Gastrocnemius medialis (tissue), 4 donors: ENCODE measurements around the gene AQP5. TPM values are rescaled to one million over a fixed set of nuclear protein-coding genes. Genes with fewer than 3 reads are reported as not detected.

Experiments
- ATAC-seq, 2 donors: fragments of 150-250 bp; one replicate each; pipeline ENCODE4 v1.9.1; 2016
- DNase-seq, 2 donors: peaks; one replicate each; pipeline ENCODE4 v3.0.0-alpha.2; 2019
- H3K27ac ChIP-seq, 4 donors: fragments of 200-600 bp; sonication (generic); 1 replicate in 1 of 4; 2 replicates in 3 of 4; pipeline ENCODE4 v1.5.1; 2016 to 2018; ENCODE audit warnings: mild to moderate bottlenecking in 2 of 4, moderate library complexity in 1 of 4
- H3K27me3 ChIP-seq, 3 donors: fragments of 200-600 bp; sonication (generic) in 2 of 3; 1 replicate in 1 of 3; 2 replicates in 2 of 3; pipeline versions ENCODE4 v1.5.1 to v1.6.0; 2016 to 2019; ENCODE audit warnings: mild to moderate bottlenecking in 1 of 3, moderate library complexity in 1 of 3
- H3K36me3 ChIP-seq, 2 donors: fragments of 200-600 bp; sonication (generic) in 1 of 2; one replicate each; pipeline ENCODE4 v1.5.1; 2017 to 2018
- H3K4me1 ChIP-seq, 2 donors: fragments of 200-600 bp; sonication (generic) in 1 of 2; one replicate each; pipeline ENCODE4 v1.5.1; 2016 to 2017; ENCODE audit warnings: mild to moderate bottlenecking in 2 of 2
- H3K4me3 ChIP-seq, 4 donors: fragments of 200-600 bp; sonication (generic) in 3 of 4; 1 replicate in 1 of 4; 2 replicates in 3 of 4; pipeline ENCODE4 v1.5.1; 2016 to 2019; ENCODE audit warnings: mild to moderate bottlenecking in 2 of 4
- H3K9me3 ChIP-seq, 3 donors: fragments of 200-600 bp; sonication (generic) in 2 of 3; 1 replicate in 1 of 3; 2 replicates in 2 of 3; pipeline ENCODE4 v1.5.1; 2016 to 2019
- CTCF ChIP-seq, 5 experiments: fragments of 450-650 bp in 3 of 5; fragments of 200-600 bp in 2 of 5; sonication (generic) in 2 of 5; IDR thresholded peaks in 4 of 5; conservative IDR thresholded peaks in 1 of 5; 1 replicate in 4 of 5; 2 replicates in 1 of 5; pipeline ENCODE4 v1.5.1; 2016 to 2019; ENCODE audit warnings: antibody characterized with exemption in 5 of 5, mild to moderate bottlenecking in 3 of 5, moderate library complexity in 3 of 5
- POLR2A ChIP-seq, 2 donors: fragments of 450-650 bp; IDR thresholded peaks; one replicate each; pipeline ENCODE4 v1.6.1; 2017; ENCODE audit warnings: antibody characterized with exemption in 2 of 2, mild to moderate bottlenecking in 2 of 2, moderate library complexity in 2 of 2
- in situ Hi-C, 4 donors: fragments of 200-750 bp; cut with MboI; loops; one replicate each; pipeline versions ENCODE4 v1.15.0 to v1.8.0; 2017; ENCODE audit warnings: low sequenced_read_pairs in 4 of 4
- intact Hi-C: fragments of 100-400 bp; cut with DNase I; formaldehyde crosslinking; loops from one replicate; pipeline ENCODE4 v1.15.1; 2023; ENCODE audit warnings: low total_unique reads
- total RNA-seq, 4 donors: library from RNA; depleted of rRNA; stranded (reverse); fragments of >200 nt; gene quantifications; one replicate each; pipeline versions ENCODE4 v1.1.0 to v1.2.3, GENCODE V29; 2016

Gene AQP5
- total RNA-seq, 4 donors from 2014 or later: not detected

GRCh38 chr12:49948866-49949845 is 12.5 kb upstream of the AQP5 start:
- no peak for TF ChIP-seq POLR2A (IDR thresholded peaks at IDR 0.05)
- no peak for TF ChIP-seq CTCF (IDR thresholded peaks at IDR 0.05 in 4 of 5, conservative IDR thresholded peaks at IDR 0.05 in 1 of 5)
- peaks cover 0 to 3% (median 0%) of the 10 kb centered on the region in 3 donors for H3K27me3 ChIP-seq
- H3K9me3 ChIP-seq: no peaks in the 10 kb centered on the region
- no peaks in the 10 kb centered on the region for H3K4me1 ChIP-seq
- no peaks in the 10 kb centered on the region for H3K36me3 ChIP-seq
- DNase-seq (no peak), ATAC-seq (no peak)
- intact Hi-C loops: no loop called here
- H3K4me3 ChIP-seq: no peak overlapping the region
- no peak overlapping the region for H3K27ac ChIP-seq
- in situ Hi-C loops: no loop called here

- TF ChIP-seq CTCF (IDR thresholded peaks at IDR 0.05 in 4 of 5, conservative IDR thresholded peaks at IDR 0.05 in 1 of 5): no peak
- TF ChIP-seq POLR2A (IDR thresholded peaks at IDR 0.05): no peak
- H3K36me3 ChIP-seq: no peaks in the 10 kb centered on the region
- ATAC-seq: no peak
- H3K9me3 ChIP-seq: no peaks in the 10 kb centered on the region
- intact Hi-C loops: no loop called here
- in situ Hi-C loops: no loop called here
- no peak for DNase-seq
- H3K27me3 ChIP-seq: peaks cover 0 to 9% (median 5%) of the 10 kb centered on the region in 3 donors
- no peaks in the 10 kb centered on the region for H3K4me1 ChIP-seq
- H3K27ac ChIP-seq: no peak overlapping the region
- no peak overlapping the region for H3K4me3 ChIP-seq
These were observed 11.8 kb upstream of the AQP5 start for GRCh38 chr12:49949866-49950265.

DNA sequence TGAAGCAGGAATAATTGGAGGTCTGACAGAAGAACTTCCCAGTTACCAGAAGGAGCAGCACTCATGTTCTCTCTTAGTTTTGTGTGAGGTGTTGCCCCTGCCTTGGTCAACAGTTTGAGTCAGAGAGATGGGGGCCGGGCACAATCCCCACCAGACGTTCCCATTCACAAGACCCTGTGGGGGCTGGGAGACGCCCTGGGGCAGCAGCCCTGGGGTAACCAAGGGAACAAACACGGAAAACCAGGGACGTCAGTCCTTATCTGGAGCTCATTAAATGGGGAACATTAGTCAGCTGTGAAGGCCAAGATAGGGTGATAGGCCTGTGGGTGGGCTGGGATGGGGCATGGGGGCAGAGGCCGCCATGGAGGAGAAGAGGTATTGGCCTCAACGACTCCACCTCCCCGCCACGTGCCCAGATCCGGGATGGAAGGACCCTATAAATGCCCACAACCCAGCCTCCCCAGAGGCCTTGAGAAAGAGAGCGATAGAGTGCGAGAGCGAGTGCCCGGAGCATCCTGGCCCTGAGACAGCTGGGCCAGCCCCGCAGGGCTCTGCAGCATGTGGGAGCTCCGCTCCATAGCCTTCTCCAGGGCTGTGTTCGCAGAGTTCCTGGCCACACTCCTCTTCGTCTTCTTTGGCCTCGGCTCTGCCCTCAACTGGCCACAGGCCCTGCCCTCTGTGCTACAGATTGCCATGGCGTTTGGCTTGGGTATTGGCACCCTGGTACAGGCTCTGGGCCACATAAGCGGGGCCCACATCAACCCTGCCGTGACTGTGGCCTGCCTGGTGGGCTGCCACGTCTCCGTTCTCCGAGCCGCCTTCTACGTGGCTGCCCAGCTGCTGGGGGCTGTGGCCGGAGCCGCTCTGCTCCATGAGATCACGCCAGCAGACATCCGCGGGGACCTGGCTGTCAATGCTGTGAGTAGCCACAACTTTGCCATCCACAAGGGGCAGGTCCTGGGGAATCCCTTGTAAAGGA is 11.1 kb upstream of the AQP5 start, which contains the start of gene AQP2:
TSS of gene AQP2 (plus strand) at position 465 of the 979 bp plus-strand sequence. CDS start at position 559, 94 bp downstream.
- Histone ChIP-seq H3K27me3 (peaks cover 3 to 16% (median 10%) of the 10 kb centered on the region in 3 donors), H3K9me3 (no peaks in the 10 kb centered on the region), H3K4me3 (no peak within 1 kb of the TSS), H3K36me3 (no peaks in the 10 kb centered on the region), H3K4me1 (no peaks in the 10 kb centered on the region), H3K27ac (no peak within 1 kb of the TSS)
- in situ Hi-C loops (no loop called here), intact Hi-C loops (no loop called here)
- ATAC-seq (no peak), DNase-seq (no peak)
- TF ChIP-seq POLR2A (IDR thresholded peaks at IDR 0.05) (no peak), CTCF (IDR thresholded peaks at IDR 0.05 in 4 of 5, conservative IDR thresholded peaks at IDR 0.05 in 1 of 5) (no peak)

DNA sequence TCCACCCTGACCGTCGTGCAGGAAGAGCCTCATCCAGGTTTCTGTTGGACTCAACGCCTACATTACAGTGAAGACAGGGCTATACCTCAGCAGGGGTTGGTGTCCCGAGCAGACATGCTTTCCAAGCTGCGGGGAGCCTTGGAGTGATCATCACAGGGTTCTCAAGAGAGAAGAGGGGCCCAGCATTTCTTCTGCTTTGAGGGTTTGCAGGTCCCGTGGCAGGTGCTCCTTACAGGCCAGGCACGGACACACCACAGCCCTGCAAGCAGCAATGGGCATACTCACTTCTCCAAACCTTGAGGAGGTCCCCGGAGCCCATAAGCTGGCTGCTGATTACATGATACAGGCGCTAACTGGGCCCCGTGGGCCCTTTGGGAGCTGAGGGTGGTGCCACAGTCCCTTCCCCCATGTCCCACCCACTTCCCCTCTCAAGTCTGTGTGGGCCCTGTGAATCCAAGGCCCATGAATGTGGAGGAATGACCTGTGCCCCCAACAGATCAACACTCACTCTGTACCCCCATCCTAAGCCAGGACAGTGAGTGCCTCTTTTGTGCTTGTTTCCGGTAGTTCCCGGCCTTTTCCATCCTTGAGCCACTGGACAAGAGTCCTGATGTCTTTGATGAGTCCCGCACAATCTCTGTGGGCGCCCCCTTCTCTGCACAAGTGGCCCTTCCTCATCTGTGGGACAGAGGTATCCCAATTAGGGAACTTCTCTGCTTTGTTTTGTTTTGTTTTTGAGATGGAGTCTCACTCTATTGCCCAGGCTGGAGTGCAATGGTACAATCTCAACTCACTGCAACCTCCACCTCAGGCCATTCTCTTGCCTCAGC is 10.0 kb upstream of the AQP5 start:
- peaks cover 11 to 24% (median 12%) of the 10 kb centered on the region in 3 donors for H3K27me3 ChIP-seq
- in situ Hi-C loops (no loop called here), intact Hi-C loops (no loop called here)
- no peaks in the 10 kb centered on the region for H3K4me1 ChIP-seq
- no peaks in the 10 kb centered on the region for H3K9me3 ChIP-seq
- no peaks in the 10 kb centered on the region for H3K36me3 ChIP-seq
- no peak for DNase-seq
- ATAC-seq: no peak
- no peak overlapping the region for H3K27ac ChIP-seq
- no peak for TF ChIP-seq CTCF (IDR thresholded peaks at IDR 0.05 in 4 of 5, conservative IDR thresholded peaks at IDR 0.05 in 1 of 5)
- TF ChIP-seq POLR2A (IDR thresholded peaks at IDR 0.05): no peak
- no peak overlapping the region for H3K4me3 ChIP-seq
